ENCODE measurements around the gene TFPI2. TPM values are rescaled to one million over a fixed set of nuclear protein-coding genes. Genes with fewer than 3 reads are reported as not detected.

TFPI2 gene
- total and polyA plus RNA-seq, 7 donors = 0.66 to 7.5 (median 2.3) TPM

DNA sequence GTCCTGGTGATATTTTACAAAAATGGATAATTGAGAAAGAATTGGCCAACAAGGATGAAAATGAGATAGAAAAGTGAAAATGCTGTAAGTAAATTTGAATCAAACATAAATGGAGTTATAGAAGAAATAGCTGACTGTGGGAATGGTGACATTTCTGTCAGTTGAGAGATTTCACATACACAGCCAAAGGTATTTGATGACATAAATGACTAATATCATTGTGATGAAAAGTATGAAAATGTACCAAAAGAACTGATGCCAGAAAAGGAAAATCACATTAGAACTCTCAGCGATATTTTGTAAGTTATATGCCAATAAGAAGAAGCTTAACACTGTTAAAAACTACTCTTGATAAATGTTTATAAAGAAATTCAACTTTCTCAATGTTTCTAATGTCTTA lies 54.9 kb downstream of the TFPI2 start:
- DNase-seq = no peak
- intact Hi-C loops (cut with DNase I) = no loop called here
- Histone ChIP-seq H3K4me3 (no peak overlapping the region), H3K27me3 (ENCODE audit: insufficient read depth in 3 of 3, low read length in 2 of 3) (no peaks in the 10 kb centered on the region), H3K4me1 (no peaks in the 10 kb centered on the region), H3K36me3 (ENCODE audit: insufficient read depth in 1 of 2, low read depth in 1 of 2) (no peaks in the 10 kb centered on the region), H3K27ac (no peak overlapping the region), H3K9me3 (no peaks in the 10 kb centered on the region)
- no peak for ATAC-seq
- 24 to 39% (median 36%) methylated on average over 1 of the region's 1 CpG for WGBS, 3 donors
- TF ChIP-seq, protein P1, sequence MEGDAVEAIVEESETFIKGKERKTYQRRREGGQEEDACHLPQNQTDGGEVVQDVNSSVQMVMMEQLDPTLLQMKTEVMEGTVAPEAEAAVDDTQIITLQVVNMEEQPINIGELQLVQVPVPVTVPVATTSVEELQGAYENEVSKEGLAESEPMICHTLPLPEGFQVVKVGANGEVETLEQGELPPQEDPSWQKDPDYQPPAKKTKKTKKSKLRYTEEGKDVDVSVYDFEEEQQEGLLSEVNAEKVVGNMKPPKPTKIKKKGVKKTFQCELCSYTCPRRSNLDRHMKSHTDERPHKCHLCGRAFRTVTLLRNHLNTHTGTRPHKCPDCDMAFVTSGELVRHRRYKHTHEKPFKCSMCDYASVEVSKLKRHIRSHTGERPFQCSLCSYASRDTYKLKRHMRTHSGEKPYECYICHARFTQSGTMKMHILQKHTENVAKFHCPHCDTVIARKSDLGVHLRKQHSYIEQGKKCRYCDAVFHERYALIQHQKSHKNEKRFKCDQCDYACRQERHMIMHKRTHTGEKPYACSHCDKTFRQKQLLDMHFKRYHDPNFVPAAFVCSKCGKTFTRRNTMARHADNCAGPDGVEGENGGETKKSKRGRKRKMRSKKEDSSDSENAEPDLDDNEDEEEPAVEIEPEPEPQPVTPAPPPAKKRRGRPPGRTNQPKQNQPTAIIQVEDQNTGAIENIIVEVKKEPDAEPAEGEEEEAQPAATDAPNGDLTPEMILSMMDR (IDR thresholded peaks at IDR 0.05) = no peak

Other genes starting within 250 kb of the TFPI2 start
- gene GNGT1, start 15.8 kb upstream of the TFPI2 start, total RNA-seq = not detected
- under 1 TPM in 1 of 3 donors, not detected in 2; 0.07 TPM for gene GNGT1, start 15.8 kb upstream of the TFPI2 start, polyA plus RNA-seq
- gene GNG11, start 31.0 kb upstream of the TFPI2 start, total RNA-seq = 10 to 100 TPM in 1 of 4 donors, 1 to 10 TPM in 3; 6.3 to 11.0 (median 9.0) TPM
- 10 to 100 TPM in 2 of 3 donors, 1 to 10 TPM in 1; 9.1 to 15.8 (median 15.2) TPM for gene GNG11, start 31.0 kb upstream of the TFPI2 start, polyA plus RNA-seq
- gene BET1, start 113.6 kb upstream of the TFPI2 start, total RNA-seq = 1 to 10 TPM; 6.7 to 9.9 (median 8.0) TPM
- gene BET1, start 113.6 kb upstream of the TFPI2 start, polyA plus RNA-seq = 10 to 100 TPM in 2 of 3 donors, 1 to 10 TPM in 1; 7.5 to 14.2 (median 12.1) TPM